NCI-H2107 treated with DMSO at 0.1 percent for 48 hours (cell line): ENCODE data around the gene VMO1.

Source experiments
- DNase-seq: peaks from one replicate; lab custom pipeline; 2025; ENCODE audit not compliant: unreplicated experiment; lab: John Stamatoyannopoulos, UW

VMO1 gene

GRCh38 chr17:4800462-4801196, 14.5 kb upstream of the VMO1 start:
- peak; percentile 4 for DNase-seq

GRCh38 chr17:4796552-4796920, 10.4 kb upstream of the VMO1 start:
- no peak for DNase-seq

- no peak for DNase-seq
Observed at GRCh38 chr17:4795168-4795567, 9.0 kb upstream of the VMO1 start.

- no peak for DNase-seq
Observed at GRCh38 chr17:4790705-4791088, 4.5 kb upstream of the VMO1 start.

GRCh38 chr17:4789951-4790704, 4.0 kb upstream of the VMO1 start:
- DNase-seq: peak; percentile 12

- no peak for DNase-seq
Observed at GRCh38 chr17:4789701-4789950, 3.5 kb upstream of the VMO1 start.

- no peak for DNase-seq
Observed at GRCh38 chr17:4788807-4789700, 2.9 kb upstream of the VMO1 start, which contains the start of gene GLTPD2. GLTPD2 (plus strand) TSS chr17:4788964; CDS start chr17:4789012, 48 bp downstream.

GRCh38 chr17:4788159-4788806, 2.1 kb upstream of the VMO1 start:
- DNase-seq: no peak

- DNase-seq: no peak
Observed at GRCh38 chr17:4786516-4786915, 352 bp upstream of the VMO1 start.

- no peak for DNase-seq
Observed at GRCh38 chr17:4785311-4786105, 656 bp downstream of the VMO1 start.

GRCh38 chr17:4782652-4783051, 3.5 kb downstream of the VMO1 start:
- no peak for DNase-seq

GRCh38 chr17:4780325-4780955, 5.7 kb downstream of the VMO1 start:
- DNase-seq: no peak

GRCh38 chr17:4777969-4778760, 8.0 kb downstream of the VMO1 start:
- no peak for DNase-seq

- DNase-seq: no peak
Observed at GRCh38 chr17:4772235-4772613, 13.9 kb downstream of the VMO1 start.

GRCh38 chr17:4771519-4772234, 14.5 kb downstream of the VMO1 start, which contains the start of gene TM4SF5:
TM4SF5 (plus strand) TSS chr17:4771886; CDS start chr17:4771923, 37 bp downstream.
- no peak for DNase-seq

GRCh38 chr17:4769628-4770027, 16.5 kb downstream of the VMO1 start:
- no peak for DNase-seq

- no peak for DNase-seq
Observed at GRCh38 chr17:4768298-4768697, 17.9 kb downstream of the VMO1 start.

GRCh38 chr17:4766723-4767122, 19.4 kb downstream of the VMO1 start:
- DNase-seq: no peak

- no peak for DNase-seq
Observed at GRCh38 chr17:4766201-4766600, 20.0 kb downstream of the VMO1 start.
